ENCODE results near the gene DPH7.

DNA sequence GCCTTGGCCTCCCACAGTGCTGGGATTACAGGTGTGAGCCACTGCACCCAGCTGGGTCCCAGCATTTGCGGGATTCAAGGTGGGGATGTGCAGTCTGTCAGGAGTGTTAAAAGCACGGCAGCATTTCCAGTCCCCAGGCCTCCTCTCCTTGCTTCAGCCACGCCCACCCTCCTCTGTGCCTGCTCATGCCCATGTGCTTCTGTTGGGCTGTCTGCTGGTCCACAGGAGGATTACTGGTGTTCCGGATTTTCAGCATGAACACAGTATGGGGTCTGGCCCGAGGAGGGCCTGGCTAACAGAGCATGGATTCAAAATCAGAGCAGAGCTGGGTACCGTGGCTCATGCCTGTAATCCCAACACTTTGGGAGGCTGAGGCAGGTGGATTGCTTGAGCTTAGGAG is 32.2 kb upstream of the DPH7 start:
- TF ChIP-seq, protein P1, sequence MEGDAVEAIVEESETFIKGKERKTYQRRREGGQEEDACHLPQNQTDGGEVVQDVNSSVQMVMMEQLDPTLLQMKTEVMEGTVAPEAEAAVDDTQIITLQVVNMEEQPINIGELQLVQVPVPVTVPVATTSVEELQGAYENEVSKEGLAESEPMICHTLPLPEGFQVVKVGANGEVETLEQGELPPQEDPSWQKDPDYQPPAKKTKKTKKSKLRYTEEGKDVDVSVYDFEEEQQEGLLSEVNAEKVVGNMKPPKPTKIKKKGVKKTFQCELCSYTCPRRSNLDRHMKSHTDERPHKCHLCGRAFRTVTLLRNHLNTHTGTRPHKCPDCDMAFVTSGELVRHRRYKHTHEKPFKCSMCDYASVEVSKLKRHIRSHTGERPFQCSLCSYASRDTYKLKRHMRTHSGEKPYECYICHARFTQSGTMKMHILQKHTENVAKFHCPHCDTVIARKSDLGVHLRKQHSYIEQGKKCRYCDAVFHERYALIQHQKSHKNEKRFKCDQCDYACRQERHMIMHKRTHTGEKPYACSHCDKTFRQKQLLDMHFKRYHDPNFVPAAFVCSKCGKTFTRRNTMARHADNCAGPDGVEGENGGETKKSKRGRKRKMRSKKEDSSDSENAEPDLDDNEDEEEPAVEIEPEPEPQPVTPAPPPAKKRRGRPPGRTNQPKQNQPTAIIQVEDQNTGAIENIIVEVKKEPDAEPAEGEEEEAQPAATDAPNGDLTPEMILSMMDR (IDR thresholded peaks at IDR 0.05 in 8 of 11, conservative IDR thresholded peaks at IDR 0.05 in 3 of 11): no peak
- TF ChIP-seq POLR2A (IDR thresholded peaks at IDR 0.05): no peak

Data from spleen (tissue), 7 donors.